GM12878 (cell line): ENCODE measurements around the gene OPN1SW. TPM values are rescaled to one million over a fixed set of nuclear protein-coding genes. Genes with fewer than 3 reads are reported as not detected.

Source experiments
- ATAC-seq: fragments of 200-7000 bp; cut with Tn5 transposase; 3 replicates; pipeline ENCODE4 v1.9.1; 2020; ENCODE audit warnings: mild to moderate bottlenecking, moderate library complexity
- BruUV-seq: library from RNA; stranded (reverse); fragments of 400-500 nt; replicated peaks from 2 replicates; lab custom pipeline; 2021; lab: Mats Ljungman, UMichigan
- CTCF ChIA-PET: fragments of 300-600 bp; sonication (Branson Sonifier 250); formaldehyde crosslinking; extraction: SDS; loops from one replicate; lab custom pipeline; 2021; ENCODE audit warnings: inconsistent platforms; lab: Yijun Ruan, JAX
- POLR2A ChIA-PET: fragments of 350-600 bp; formaldehyde crosslinking; extraction: SDS; loops from one replicate; lab custom pipeline; 2021; ENCODE audit warnings: inconsistent platforms; lab: Charles Lee
- RAD21 ChIA-PET: fragments of 300-600 bp; sonication (Branson Sonifier 250); formaldehyde crosslinking; loops from one replicate; lab custom pipeline; 2023; ENCODE audit warnings: antibody characterized with exemption; ENCODE audit not compliant: unreplicated experiment; lab: Charles Lee
- SMC1A ChIA-PET: fragments of 300-600 bp; sonication (Branson Sonifier 250); formaldehyde crosslinking; loops from one replicate; lab custom pipeline; 2023; ENCODE audit not compliant: unreplicated experiment, uncharacterized antibody; lab: Charles Lee
- DNase-seq: peaks from one replicate; pipeline ENCODE4 v3.0.0-alpha.2; 2011; ENCODE audit warnings: low read depth, low spot score
- FAIRE-seq: peaks from 3 replicates; lab custom pipeline; 2011; peaks lifted over from hg19 to GRCh38; lab: Jason Lieb, UNC
- H2AFZ ChIP-seq: 2 replicates; pipeline ENCODE4 v1.6.0; 2011; ENCODE audit warnings: low read depth, low read length, control low read depth; ENCODE audit not compliant: control insufficient read depth
- H3K27ac ChIP-seq: 2 replicates; pipeline ENCODE4 v1.5.1; 2011; ENCODE audit warnings: control low read depth; ENCODE audit not compliant: control insufficient read depth, insufficient read depth
- H3K27me3 ChIP-seq, 2 experiments: replicated peaks in 1 of 2; 2 replicates each; pipeline versions ENCODE4 v1.6.0 to v1.6.1; 2011; ENCODE audit warnings: low read length in 1 of 2; ENCODE audit not compliant: control insufficient read depth in 2 of 2, insufficient read depth in 2 of 2
- H3K36me3 ChIP-seq, 2 experiments: 2 replicates each; pipeline ENCODE4 v1.5.1; 2011; ENCODE audit warnings: low read length in 1 of 2; ENCODE audit not compliant: control insufficient read depth in 2 of 2, insufficient read depth in 2 of 2
- H3K4me1 ChIP-seq: 2 replicates; pipeline ENCODE4 v1.6.1; 2011; ENCODE audit warnings: mild to moderate bottlenecking, low read length, moderate library complexity, mixed read lengths; ENCODE audit not compliant: control insufficient read depth, insufficient read depth
- H3K4me2 ChIP-seq: 2 replicates; pipeline ENCODE4 v1.6.0; 2011; ENCODE audit warnings: control low read depth; ENCODE audit not compliant: control insufficient read depth, insufficient read depth
- H3K4me3 ChIP-seq: fragments of 200-600 bp; sonication (generic); 2 replicates; pipeline ENCODE4 v1.5.1; 2016
- H3K79me2 ChIP-seq: 2 replicates; pipeline ENCODE4 v1.6.0; 2011; ENCODE audit warnings: low read length; ENCODE audit not compliant: control insufficient read depth, insufficient read depth
- H3K9ac ChIP-seq: 2 replicates; pipeline ENCODE4 v1.8.0; 2011; ENCODE audit warnings: low read length, control low read depth, mixed read lengths; ENCODE audit not compliant: control insufficient read depth, insufficient read depth
- H3K9me3 ChIP-seq: replicated peaks from 3 replicates; pipeline ENCODE4 v1.5.1; 2011; ENCODE audit warnings: mild to moderate bottlenecking, low read length; ENCODE audit not compliant: control insufficient read depth, insufficient read depth
- H4K20me1 ChIP-seq: 2 replicates; pipeline ENCODE4 v1.6.0; 2011; ENCODE audit not compliant: control insufficient read depth, insufficient read depth
- BHLHE40 ChIP-seq, 2 experiments: fragments of 450-650 bp in 1 of 2; IDR thresholded peaks; 2 replicates each; pipeline ENCODE4 v1.6.1; 2011 to 2017; ENCODE audit warnings: low read depth in 2 of 2, borderline replicate concordance in 1 of 2, improper control_type of control experiment in 1 of 2, low read length in 1 of 2, mild to moderate bottlenecking in 1 of 2
- CHD4 ChIP-seq: fragments of 200-600 bp; sonication (generic); IDR thresholded peaks from 2 replicates; pipeline ENCODE4 v1.6.1; 2016; ENCODE audit warnings: mild to moderate bottlenecking
- CREM ChIP-seq: IDR thresholded peaks from 2 replicates; pipeline ENCODE4 v1.6.1; 2014; ENCODE audit warnings: antibody characterized with exemption, low read depth
- ETV6 ChIP-seq, 2 experiments: fragments of 450-650 bp in 1 of 2; IDR thresholded peaks in 1 of 2; conservative IDR thresholded peaks in 1 of 2; 2 replicates each; pipeline ENCODE4 v1.6.1; 2014; ENCODE audit warnings: antibody characterized with exemption in 1 of 2, borderline replicate concordance in 1 of 2, low read depth in 1 of 2, mild to moderate bottlenecking in 1 of 2, moderate library complexity in 1 of 2
- IRF3 ChIP-seq: fragments of 450-650 bp; IDR thresholded peaks from 2 replicates; pipeline ENCODE4 v1.6.1; 2014; ENCODE audit warnings: mild to moderate bottlenecking
- NBN ChIP-seq: fragments of 450-650 bp; IDR thresholded peaks from 2 replicates; pipeline ENCODE4 v1.6.1; 2016
- RFX5 ChIP-seq: IDR thresholded peaks from 2 replicates; pipeline ENCODE4 v1.6.1; 2011; ENCODE audit warnings: low read depth, low read length, improper control_type of control experiment
- SRF ChIP-seq, 2 experiments: IDR thresholded peaks; 2 replicates each; pipeline ENCODE4 v1.6.1; 2011; ENCODE audit warnings: low read depth in 2 of 2, low read length in 2 of 2, mild to moderate bottlenecking in 1 of 2, moderate library complexity in 1 of 2
- TBL1XR1 ChIP-seq: IDR thresholded peaks from 2 replicates; pipeline ENCODE4 v1.6.1; 2012; ENCODE audit warnings: low read depth, low read length, improper control_type of control experiment
- TCF12 ChIP-seq: IDR thresholded peaks from 2 replicates; pipeline ENCODE4 v1.6.1; 2011; ENCODE audit warnings: low read depth, mild to moderate bottlenecking, low read length
- YBX1 ChIP-seq: fragments of 450-650 bp; IDR thresholded peaks from 2 replicates; pipeline ENCODE4 v1.6.1; 2016; ENCODE audit warnings: antibody characterized with exemption
- ZBTB33 ChIP-seq: fragments of 450-650 bp; IDR thresholded peaks from 2 replicates; pipeline ENCODE4 v1.6.1; 2017; ENCODE audit warnings: mild to moderate bottlenecking
- ZNF207 ChIP-seq: fragments of 450-650 bp; IDR thresholded peaks from 2 replicates; pipeline ENCODE4 v1.6.1; 2014; ENCODE audit warnings: antibody characterized with exemption, mild to moderate bottlenecking, borderline replicate concordance
- ZZZ3 ChIP-seq: IDR thresholded peaks from 2 replicates; pipeline ENCODE4 v1.6.1; 2011; ENCODE audit warnings: low read depth; ENCODE audit not compliant: control insufficient read depth, insufficient read length
- WGBS: methylation state at CpG from one replicate; pipeline ENCODE4 v1.1.6; 2016; ENCODE audit warnings: low lambda C conversion rate; ENCODE audit not compliant: insufficient replicate concordance, insufficient coverage; ENCODE audit errors: missing lambda C conversion rate; 5-methylcytosine and 5-hydroxymethylcytosine counted together
- in situ Hi-C: fragments of 300-500 bp; cut with MboI; formaldehyde crosslinking; loops from 9 replicates; pipeline ENCODE4 v1.14.3; 2018; ENCODE audit warnings: mixed read lengths
- intact Hi-C: fragments of 100-400 bp; cut with micrococcal nuclease; formaldehyde crosslinking; loops from one replicate; pipeline ENCODE4 v1.14.2; 2022; ENCODE audit not compliant: unreplicated experiment
- polyA plus RNA-seq, 11 experiments: library from polyadenylated mRNA; depleted of rRNA in 4 of 11; unstranded in 6 of 11; stranded (reverse) in 5 of 11; fragments of >200 nt; fragmentation: Nextera tagmentation in 4 of 11; fragmentation: Illumina TruSeq in 1 of 11; extraction: Ambion mirVana in 4 of 11; extraction: Trizol in 1 of 11; gene quantifications; 1 replicate in 1 of 11; 2 replicates in 10 of 11; pipeline versions ENCODE4 v1.2.1 to v1.2.3, GENCODE V29; 2011 to 2016; ENCODE audit warnings: inconsistent platforms in 2 of 11, missing spikeins in 2 of 11, low read depth in 1 of 11
- total RNA-seq, 4 experiments: library from RNA; depleted of rRNA in 3 of 4; stranded (reverse); fragments of >200 nt in 3 of 4; fragmentation: Illumina TruSeq in 1 of 4; extraction: Trizol in 1 of 4; gene quantifications; 2 replicates each; pipeline versions ENCODE4 v1.2.1 to v1.2.3, GENCODE V29; 2013 to 2021
- TF ChIP-seq, protein P1 (sequence below): fragments of 450-650 bp; IDR thresholded peaks from 2 replicates; pipeline ENCODE4 v1.6.1; 2018; ENCODE audit warnings: borderline replicate concordance, mild to moderate bottlenecking; ENCODE audit not compliant: partially characterized antibody

The OPN1SW gene
- total and polyA plus RNA-seq, 10 of the 15 experiments (the other 5 are each of a cell fraction or from before 2014, with no cell fraction given), result 0.11 to 0.35 (median 0.19) TPM; not detected in 6

DNA sequence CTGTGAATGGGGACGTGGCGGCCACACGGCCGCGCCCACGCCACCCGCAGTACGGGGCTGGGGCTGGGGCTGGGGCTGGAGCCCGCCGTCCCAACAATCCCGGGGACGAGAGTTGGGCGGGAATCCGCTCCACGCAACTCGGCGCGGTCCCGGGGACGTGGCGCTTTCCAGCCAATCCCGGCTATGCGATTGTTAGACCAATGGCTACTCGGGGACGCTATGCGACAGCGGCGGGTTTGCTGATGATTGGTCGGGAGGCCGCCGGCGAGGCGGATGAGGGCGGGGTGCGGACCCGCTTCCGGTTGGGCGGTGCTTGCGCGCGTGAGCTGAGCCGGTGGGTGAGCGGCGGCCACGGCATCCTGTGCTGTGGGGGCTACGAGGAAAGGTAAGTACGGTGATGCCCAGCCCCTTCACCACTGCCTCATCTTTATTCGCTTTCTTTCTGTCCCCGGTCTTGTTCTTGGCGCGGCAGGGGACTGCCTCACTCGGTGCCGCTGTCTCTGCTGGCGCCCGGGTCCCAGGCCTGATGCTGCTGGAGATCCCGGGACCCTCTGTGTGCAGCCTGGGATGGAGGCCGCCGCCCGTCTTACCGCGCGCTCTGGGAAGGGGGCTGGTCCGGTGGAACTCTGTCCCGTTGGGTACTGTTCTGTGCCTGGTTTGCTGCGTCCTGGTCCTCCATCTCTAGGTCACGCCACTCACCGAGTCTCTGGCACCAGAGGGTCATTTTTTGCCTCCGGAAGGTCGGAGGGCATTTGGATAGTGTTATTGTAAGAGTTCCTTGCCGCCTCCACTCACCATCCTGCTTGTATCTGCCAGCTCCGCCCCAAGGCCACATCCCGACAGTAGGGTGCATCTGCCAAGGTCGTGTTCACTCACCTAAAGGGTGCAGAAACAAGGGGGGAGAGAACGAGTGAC, 36.3 kb downstream of the OPN1SW start, which contains the start of gene CALU:
Gene CALU, plus strand, starts transcription at position 312 of the 915 bp plus-strand sequence. CDS start 9,225 bp downstream, outside the sequence.
- Histone ChIP-seq H3K9me3 (no peaks in the 10 kb centered on the region), H3K4me2 (peak within 1 kb of the TSS; percentile 93), H3K4me3 (peak within 1 kb of the TSS; percentile 87), H3K27ac (peak within 1 kb of the TSS; percentile 91), H2AFZ (peak within 1 kb of the TSS; percentile 92), H3K27me3 (no peaks in the 10 kb centered on the region), H4K20me1 (no peaks in the 10 kb centered on the region), H3K36me3 (no peaks in the 10 kb centered on the region), H3K79me2 (peaks cover 53% of the 10 kb centered on the region), H3K4me1 (peaks cover 5% of the 10 kb centered on the region; the same call in 1 of the 2 replicates), H3K9ac (peak within 1 kb of the TSS; percentile 95)
- RAD21 ChIA-PET, result interaction anchor here (0.6 to 2.2 kb wide), 13 partner anchors 31 to 474 kb away, joined by 3 to 8 read pairs (median 5); partner anchors contain the start of gene ATP6V1F
- SMC1A ChIA-PET, result interaction anchor here (0.7 to 3.2 kb wide), 19 partner anchors 8 to 353 kb away, joined by 3 to 16 read pairs (median 4); no protein-coding TSS in a partner anchor
- intact Hi-C loops (loop anchor here (5.0 kb wide), 1 partner anchor 123 kb away; the partner anchor contains the start of gene ATP6V1F), in situ Hi-C loops (no loop called here)
- peak; percentile 95 for FAIRE-seq
- POLR2A ChIA-PET, result interaction anchor here (0.6 to 4.0 kb wide), 13 partner anchors 8 to 325 kb away, joined by 3 to 25 read pairs (median 3); no protein-coding TSS in a partner anchor
- BruUV-seq, result no TSS peak
- DNase-seq, result peak; percentile 78
- CTCF ChIA-PET, result interaction anchor here (0.5 to 2.7 kb wide), 17 partner anchors 12 to 877 kb away, joined by 3 to 13 read pairs (median 4); partner anchors contain the start of genes ATP6V1F and GARIN1A
- ATAC-seq, result peak; percentile 99
- under 1% methylated on average over 65 of the region's 74 CpGs for WGBS
- TF ChIP-seq TBL1XR1 (no peak), ZNF207 (no peak), RFX5 (peak; percentile 93), SRF (IDR thresholded peaks at IDR 0.05; ENCODE audit: low read depth in 2 of 2, low read length in 2 of 2) (no peak), CHD4 (no peak), YBX1 (no peak), BHLHE40 (IDR thresholded peaks at IDR 0.05; ENCODE audit: borderline replicate concordance in 1 of 2, low read depth in 2 of 2, low read length in 1 of 2) (peak; percentile 68 to 88; a peak in 3 of 4 replicates), ETV6 (conservative IDR thresholded peaks at IDR 0.05 in 1 of 2, IDR thresholded peaks at IDR 0.05 in 1 of 2; ENCODE audit: borderline replicate concordance in 1 of 2, low read depth in 1 of 2) (no peak), ZBTB33 (no peak), TCF12 (peak; percentile 37; the same call in 1 of the 2 replicates), NBN (peak; percentile 53; the same call in 1 of the 2 replicates), ZZZ3 (no peak), IRF3 (peak; percentile 78), CREM (peak; percentile 88)
- TF ChIP-seq, protein P1, sequence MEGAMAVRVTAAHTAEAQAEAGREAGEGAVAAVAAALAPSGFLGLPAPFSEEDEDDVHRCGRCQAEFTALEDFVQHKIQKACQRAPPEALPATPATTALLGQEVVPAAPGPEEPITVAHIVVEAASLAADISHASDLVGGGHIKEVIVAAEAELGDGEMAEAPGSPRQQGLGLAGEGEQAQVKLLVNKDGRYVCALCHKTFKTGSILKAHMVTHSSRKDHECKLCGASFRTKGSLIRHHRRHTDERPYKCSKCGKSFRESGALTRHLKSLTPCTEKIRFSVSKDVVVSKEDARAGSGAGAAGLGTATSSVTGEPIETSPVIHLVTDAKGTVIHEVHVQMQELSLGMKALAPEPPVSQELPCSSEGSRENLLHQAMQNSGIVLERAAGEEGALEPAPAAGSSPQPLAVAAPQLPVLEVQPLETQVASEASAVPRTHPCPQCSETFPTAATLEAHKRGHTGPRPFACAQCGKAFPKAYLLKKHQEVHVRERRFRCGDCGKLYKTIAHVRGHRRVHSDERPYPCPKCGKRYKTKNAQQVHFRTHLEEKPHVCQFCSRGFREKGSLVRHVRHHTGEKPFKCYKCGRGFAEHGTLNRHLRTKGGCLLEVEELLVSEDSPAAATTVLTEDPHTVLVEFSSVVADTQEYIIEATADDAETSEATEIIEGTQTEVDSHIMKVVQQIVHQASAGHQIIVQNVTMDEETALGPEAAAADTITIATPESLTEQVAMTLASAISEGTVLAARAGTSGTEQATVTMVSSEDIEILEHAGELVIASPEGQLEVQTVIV, result peak; percentile 38
